Inflammatory macrophage treated with lipopolysaccharide for 1 hour (primary cell): ENCODE data around the gene IGF2BP3.

Experiments
- DNase-seq, 2 donors: peaks; one replicate each; pipeline ENCODE4 v3.0.0-alpha.2; 2020 to 2022

IGF2BP3 gene

DNA sequence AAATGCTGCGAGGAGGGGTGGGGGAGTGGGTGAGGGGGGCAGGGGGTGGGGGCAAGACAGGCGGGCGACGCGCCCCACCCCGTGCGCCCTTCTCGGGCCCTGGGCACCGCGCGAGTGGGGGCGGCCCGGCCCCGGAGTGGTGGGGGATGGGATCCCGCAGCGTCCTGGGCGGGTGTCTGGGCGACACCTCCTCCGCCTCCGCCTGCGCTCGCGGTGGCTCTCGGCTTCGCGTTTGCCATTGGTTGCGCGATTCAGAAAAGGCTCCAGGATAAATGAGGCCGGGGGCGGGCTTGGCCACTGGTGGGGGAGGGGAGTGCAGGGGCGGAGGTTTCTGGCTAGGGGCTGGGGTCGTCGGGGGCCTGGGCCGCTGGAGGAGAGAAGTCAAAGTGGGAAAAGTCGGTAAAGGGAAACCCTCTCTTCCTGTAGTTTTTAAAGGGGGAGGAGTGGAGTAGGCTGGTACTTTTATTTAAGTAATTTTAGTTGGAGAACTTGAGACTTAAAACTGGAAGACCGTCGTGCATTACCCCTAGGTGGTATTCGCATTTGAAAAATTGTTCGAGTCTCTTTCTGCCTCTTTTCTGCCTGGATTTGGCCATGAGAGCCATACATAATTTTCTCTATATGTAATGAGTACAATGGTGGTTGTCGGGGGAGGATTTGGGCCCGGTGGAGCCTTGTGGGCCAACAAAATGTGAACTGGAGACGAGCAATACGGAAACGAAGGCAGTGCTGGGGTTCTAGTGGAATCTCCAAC, 992 bp upstream of the IGF2BP3 start:
- no peak for DNase-seq

DNA sequence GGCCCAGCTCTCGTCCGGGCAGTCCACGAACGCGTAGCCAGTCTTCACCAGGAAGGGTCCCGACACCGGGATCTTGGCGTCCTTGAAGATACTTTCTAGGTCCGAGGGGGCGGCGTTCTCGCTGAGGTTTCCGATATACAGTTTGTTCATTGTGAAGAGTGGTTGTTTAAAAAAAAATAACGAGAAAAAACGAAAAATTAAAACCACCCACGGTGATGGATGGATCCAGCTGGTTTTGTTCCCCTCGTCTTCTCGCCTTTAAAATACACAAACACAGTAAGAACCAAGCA, 385 bp downstream of the IGF2BP3 start:
- DNase-seq: no peak

DNA sequence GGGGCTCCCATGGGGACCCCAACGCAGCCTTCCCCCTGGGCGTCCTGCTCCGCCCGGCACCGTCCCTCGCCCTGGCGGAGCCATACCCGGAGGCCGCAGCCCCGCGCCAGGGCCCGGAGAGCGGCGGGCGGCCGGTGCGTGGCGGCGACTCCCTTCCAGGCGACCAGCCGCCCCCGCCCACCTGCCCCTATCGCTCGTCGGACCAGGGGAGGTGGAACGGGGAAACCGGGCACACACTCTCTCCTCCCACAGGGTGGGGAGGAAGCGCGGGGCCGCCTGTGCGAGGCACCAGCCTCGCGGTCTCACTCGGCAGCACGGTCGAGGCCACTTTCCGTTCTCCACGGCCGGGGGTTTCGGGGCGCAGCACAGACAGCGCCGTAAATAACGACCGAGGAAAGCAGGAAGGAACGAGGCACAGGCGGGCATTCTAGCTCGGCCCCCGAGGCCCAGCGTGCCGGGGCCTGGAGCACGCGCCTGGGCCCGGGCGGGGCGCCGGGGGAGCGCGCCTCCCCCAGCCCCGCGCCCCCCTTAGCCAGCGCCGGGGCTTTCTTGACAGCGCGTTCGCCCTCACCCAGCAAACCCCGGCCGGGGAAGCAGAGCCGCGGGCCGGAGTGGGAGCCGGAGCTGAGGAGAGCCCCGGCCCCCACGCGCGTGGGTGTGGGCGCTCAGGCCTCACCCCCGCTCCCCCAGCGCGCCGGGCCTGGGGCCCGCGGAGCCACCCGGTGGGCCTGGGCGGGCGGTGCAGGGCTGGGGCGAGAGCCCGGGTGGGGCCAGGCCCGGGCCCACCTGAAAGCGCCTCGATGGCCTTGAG, 936 bp downstream of the IGF2BP3 start:
- no peak for DNase-seq

DNA sequence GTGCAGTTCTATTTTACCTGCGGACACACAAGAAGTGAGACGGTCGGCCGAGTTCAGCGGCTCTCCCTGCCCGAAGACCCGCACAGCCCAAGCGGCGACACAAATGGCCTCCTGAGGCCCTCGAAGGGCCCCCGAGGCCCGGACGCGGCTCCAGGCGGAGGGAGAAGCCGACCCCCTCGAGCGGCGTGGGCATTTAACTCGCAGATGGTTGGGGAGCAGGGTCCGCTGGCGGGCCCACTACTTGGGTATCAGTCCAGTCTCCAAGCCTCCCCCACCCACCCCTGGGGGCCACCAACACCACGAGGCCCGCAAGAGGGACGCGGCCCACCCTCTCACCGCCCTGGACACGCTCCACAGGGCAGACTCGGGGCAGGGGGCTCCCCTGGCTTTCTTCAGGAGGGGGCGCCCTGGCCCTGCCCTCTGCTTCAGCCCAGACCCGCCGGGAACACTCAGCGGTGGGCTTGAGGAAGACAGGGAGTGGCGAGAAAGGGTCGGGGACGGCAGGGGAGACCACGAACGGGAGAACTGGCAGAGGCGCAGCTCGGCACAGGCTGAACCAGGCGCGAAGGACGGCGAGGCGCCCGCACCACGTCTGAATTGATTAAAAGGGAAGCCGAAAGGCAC, 1.7 kb downstream of the IGF2BP3 start:
- no peak for DNase-seq

DNA sequence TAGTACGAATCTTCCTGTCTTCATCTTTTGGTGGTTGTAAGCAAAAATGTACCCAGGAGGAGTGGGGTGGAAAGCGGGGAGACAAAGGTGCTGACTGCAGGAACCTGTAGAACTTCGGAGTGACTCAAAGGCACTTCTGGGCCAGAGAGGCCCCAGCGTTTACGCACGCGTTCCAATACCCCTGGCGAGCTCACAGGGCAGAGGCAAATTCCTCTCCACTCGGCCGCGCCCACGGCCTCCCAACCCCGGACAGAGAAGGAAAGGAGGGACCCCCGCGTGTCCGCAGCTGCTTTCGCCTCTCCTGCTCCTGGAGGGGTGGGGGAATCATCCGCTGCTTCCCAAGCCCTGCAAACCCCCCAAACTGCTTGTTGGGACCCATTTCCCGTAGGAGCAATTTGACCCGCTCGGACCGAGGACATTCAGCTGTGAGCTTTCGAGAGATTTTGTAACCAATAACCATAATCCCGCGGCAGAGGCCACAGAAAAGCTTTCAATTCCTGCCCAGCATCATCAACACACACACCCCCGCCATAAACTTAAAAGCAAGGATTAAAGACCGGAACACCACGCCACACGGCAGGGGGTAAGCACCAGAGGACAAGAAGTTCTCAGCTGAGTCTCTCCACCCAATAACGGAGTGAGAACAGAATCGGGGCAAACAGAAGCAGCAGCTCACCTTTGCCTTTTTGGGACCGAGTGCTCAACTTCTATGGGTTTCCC, 2.3 kb downstream of the IGF2BP3 start:
- no peak for DNase-seq

DNA sequence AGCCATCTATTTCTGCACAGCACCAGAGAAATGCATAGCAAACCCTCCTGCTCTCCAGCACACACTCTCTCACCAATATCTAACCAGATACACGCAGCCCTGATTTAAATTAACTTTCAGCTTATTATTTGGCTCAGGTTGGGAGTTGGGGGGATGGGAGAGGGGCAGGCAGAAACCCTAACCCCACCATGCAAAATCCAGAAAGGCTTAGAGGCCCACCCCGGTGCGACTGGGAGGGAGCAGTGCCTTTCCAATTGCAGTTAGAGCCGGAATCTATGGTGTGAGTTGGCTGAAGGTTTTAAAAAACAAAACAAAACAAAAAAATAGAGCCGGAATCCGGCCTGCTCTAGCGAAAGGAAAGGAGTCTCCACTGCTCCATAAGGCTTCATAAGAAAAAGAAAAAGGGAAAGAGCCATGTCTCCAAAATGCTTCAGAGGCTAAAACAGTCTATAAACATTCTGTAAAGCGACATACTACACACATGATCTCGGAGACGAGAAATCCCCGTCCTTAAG, 2.9 kb downstream of the IGF2BP3 start:
- no peak for DNase-seq

DNA sequence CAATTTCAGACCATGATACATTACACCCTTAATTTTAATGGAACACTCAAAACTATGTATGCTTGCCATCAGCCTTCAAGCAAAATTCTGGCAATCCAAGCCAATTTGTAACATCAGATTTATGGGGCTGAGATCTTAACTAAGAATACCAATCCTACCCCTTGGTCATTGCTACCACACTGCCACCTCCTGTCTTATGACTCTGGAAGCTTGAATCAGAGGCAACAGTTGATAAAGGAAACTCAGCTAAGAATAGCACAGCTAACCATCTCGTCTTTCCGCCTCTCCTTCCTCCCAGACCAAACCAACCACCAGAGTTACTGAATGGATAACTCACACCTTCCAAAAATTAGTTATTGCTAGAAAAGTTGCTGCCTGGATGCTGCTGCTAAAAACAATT, 7.4 kb downstream of the IGF2BP3 start:
- DNase-seq: no peak

DNA sequence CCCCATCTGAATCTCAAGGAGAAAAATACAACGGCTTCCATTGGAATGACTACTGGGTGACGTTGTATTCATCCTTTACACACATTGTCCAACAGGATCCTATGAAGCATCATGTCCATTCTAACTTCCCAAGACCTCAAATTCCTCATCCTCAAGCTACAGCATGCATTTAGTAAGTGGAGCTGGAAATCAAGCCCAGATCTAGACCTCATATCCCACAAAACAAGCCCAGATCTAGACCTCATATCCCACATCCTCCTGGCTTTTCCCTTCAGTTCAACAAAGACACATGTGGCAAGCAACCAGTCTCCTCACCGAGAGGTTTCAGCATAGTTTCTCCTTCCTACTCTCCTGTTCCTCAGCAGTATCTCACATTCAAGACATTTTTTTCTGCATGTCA, 12.2 kb downstream of the IGF2BP3 start:
- DNase-seq: no peak

DNA sequence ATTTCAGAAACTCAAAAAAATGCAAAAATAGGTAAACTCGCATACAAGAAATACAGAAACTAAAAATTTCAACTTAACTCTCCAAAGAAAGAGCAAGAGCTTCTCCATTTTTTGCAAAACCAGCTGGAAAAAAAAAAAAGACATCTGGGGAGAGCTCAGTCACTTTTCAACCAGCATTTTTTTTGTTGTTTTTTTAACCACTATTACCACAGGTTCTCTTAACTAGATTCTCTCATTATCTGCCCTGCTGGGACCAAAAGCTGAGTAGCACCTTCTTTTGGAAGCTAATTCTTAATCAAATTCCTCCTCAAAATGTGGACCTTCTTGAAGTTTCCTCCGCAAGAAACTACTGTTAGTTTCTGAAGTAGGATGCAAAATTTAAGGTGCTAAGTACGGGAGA, 14.2 kb downstream of the IGF2BP3 start:
- no peak for DNase-seq

DNA sequence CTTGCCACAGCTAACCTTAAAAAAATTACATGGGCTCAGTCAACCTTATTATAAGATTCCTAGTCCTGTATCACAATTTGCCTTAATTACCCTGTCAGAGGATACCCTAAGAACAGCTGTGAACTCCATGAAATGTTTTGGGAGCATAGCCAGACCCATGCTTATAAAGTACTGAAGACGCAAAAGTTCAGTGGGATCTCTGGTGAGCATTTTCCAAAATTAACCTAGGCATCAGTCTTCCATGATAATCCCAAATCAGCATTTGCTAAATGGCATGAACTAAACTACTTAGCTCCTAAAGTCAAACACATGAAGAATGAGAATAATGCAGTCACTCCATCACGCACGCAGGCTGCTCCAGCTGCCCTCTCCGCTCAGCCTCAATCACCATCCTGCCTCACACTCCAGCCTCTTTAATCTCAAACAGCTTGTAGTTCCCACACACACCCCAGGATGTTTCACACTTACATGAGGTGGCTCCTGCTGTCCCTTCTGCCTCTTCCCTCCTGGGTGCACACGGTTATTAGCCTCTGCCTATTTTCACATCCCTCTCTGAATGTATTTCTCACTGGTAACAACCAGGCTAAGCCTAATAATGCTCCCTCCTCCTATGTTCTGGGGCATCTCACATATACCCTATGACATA, 15.3 kb downstream of the IGF2BP3 start:
- DNase-seq: no peak

DNA sequence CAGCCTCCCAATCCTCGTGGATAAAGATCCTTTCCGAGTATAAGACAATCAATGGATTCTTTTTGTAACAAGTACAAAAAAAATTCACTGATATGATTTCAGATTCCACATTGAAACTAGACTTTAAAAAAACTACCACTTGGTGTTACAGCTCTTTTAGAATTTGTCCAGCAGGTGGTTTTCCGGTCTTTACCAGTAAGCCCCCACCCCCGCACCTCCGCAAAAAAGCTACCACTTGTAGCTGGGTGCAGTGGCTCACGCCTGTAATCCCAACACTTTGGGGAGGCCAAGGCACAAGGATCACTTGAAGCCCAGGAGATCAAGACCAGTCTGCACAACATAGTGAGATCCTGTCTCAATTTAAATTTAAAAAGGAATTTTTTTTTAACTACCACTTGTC, 19.8 kb downstream of the IGF2BP3 start:
- DNase-seq: no peak

DNA sequence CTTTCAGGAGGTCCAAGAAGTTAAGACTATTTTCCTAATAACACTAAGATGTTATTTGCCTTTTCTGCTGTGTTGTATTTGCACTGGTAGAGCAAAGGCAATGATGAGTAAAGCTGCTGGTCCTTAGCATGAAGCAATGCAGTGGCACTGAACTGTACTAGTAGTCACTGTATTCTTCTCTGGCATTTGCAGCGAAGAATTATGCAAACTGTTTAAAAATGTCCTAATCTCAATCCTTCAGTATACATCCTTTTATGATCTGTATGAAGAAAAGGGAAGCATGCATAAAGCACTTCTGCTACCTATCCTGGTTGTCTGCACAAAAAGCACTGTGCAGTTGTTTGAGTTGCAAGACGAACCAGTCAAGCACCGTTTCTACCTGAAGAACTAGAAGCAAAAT, 20.4 kb downstream of the IGF2BP3 start:
- DNase-seq: no peak

DNA sequence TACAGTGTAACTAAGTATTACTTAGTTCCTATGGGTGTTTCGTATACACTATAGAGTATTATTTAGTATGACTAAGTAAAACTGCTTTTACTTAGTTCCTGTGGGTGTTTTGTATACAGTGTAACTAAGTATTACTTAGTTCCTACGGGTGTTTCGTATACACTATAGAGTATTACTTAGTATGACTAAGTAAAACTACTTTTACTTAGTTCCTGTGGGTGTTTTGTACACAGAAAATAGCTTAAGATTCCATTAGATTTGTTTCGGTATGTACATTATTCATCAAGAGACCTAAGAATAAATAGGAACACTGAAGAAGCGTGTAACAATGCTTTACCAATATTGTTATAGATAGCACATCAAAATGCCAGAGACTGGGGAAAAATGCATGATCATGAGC, 25.0 kb downstream of the IGF2BP3 start:
- peak in 1 of 2 donors; percentile 29 for DNase-seq

DNA sequence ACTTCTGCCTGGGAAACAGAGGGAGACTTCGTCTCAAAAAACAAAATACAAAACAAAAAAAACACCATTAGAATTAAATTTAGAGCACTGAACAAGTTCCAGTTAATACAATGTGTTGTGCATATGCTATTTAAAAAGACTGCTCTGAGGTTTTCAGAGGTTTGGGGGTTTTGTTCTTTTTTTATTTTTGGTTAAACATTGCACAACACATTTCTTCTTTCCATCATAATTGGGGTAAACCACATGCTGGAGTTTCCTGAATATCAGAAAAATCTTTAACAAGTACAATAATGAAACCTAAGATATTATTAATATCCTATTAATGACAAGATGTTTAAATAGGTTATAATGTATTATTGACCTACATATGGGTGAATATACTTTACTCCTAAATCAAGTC, 26.3 kb downstream of the IGF2BP3 start:
- no peak for DNase-seq

DNA sequence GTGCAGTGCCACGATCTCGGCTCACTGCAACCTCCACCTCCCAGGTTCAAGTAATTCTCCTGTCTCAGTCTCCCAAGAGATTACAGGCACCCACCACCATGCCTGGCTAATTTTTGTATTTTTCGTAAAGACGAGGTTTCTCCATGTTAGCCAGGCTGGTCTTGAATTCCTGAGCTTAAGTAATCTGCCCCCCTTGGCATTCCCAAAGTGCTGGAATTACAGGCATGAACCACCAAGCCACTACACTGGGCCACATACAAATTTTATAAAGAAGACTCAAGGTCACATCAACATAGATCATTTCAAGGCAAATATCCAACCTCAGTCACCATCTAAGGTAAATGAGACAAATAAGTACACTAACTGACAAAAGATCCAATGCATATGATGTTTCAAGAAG, 32.1 kb downstream of the IGF2BP3 start:
- DNase-seq: no peak

DNA sequence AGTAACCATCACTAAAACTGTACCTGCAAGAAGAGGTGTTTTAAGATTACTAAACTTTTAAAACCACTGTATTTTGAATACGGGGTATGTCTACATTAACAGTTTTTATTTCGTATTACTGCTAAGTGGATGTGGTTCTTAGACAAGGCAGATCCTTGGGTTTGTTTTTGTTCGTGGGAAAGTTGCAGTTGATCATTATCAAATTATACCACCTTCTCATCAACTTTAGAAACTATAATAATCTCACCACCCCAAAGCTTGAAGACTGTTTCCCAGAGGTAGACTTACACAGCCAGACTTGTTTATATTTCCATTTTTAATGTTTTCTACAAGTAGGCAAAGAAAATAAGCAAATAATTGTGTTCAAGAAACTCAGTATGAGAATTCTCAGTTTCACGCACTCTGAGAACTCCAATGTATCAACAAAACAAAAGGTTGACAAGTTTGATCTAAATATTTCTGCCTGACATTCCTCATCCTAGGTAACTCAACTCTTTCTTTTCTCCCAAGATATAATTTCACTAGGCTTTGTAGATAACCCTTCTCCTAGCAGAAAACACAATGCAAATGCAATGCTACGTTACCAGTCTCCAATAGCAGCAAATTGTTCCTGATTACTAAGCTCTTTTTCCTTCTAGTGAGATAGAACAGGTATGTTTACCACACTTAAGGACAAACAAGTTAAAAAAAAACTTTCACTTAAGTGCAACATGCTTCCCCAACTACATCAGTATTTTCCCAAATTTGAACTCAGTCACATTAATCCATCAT, 36.0 kb downstream of the IGF2BP3 start:
- no peak for DNase-seq

DNA sequence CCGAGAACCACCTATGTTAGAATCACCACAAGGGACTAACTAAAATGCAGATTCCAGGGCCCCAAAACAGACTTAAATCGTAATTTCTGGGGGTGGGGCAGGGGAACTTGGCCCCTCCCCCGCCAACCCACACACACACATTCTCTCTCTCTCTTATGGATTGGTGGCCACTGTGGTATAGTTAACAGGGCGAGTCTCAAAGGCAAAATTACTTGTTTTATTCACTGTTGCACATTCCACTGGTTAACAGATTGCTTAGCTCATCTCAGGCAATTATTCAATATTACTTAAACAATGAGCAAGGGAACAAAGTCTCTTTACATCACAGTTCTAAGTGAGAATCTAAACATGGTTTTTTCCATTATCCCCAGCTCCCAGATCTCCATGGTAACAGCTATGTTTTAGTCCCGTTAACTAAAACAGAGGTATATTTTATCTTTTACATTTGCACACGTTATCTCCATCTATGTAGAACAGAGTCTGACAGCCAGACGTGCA, 38.5 kb downstream of the IGF2BP3 start:
- DNase-seq: no peak

DNA sequence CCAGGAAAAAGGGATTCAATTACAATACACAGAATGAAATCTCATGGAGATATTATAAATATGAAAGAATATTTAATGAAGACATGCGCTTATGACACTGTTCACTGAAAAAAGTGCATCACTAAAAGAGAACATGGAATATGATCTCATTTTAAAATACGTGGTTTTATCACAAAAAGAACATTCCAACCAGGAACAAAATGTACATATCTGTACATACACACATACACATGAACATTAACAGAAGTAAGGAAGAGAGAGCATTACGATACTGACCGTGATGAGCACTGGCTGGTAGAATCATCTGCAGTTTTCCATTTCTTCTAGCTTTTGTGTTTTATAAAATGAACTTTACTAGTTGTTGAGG, 39.4 kb downstream of the IGF2BP3 start:
- DNase-seq: no peak

DNA sequence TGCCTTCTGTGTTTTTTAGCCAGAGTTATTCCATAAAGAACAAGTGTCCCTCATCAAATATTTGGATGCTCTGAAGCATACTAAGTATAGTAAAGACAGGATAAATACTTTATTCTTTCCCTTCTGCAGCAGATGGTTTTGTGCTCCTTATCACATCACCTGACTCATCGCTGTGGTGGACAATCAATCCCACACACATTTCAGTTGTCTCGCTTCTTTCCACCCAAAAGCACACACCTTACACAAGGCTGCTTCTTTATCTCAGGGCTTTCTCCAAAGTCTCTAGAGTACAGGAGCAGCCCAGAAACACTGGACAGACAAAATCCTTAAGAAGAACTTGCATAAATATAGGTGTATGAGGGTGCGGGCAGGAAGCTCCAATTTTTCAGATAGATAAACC, 43.4 kb downstream of the IGF2BP3 start:
- DNase-seq: no peak

DNA sequence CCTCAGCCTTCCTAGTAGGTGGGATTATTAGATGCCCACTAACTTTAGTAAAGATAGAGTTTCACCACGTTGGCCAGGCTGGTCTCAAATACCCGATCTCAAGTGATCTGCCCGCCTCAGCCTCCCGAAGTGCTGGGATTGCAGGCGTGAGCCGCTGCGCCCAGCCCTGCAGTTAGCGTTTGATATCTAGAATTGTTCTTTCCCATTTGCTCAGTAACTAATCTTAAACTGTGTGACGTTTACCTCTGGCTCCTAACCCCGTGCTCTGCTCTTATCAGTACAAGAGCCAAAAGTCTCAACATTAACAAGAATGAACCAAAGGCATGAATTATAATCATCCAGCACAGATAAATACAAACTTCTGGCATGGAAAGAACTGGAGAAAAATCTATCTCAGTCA, 47.4 kb downstream of the IGF2BP3 start:
- DNase-seq: no peak

DNA sequence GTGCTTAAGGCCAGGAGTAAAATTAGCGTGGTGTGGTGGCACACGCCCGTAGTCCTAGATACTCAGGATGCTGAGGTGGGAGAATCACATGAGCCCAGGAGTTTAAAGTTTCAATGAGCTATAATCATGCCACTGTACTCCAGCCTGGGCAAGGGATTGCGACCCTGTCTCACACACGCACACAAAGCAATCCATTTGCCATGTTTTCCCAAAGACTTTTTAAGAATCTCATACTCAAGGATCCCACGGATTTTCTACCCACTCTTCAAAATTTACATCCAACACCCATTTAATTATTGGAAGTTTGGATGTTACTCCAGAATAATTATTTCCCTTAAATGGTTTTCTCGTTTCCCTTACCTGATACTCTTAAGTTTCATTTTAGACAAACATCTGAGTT, 47.9 kb downstream of the IGF2BP3 start:
- DNase-seq: no peak

DNA sequence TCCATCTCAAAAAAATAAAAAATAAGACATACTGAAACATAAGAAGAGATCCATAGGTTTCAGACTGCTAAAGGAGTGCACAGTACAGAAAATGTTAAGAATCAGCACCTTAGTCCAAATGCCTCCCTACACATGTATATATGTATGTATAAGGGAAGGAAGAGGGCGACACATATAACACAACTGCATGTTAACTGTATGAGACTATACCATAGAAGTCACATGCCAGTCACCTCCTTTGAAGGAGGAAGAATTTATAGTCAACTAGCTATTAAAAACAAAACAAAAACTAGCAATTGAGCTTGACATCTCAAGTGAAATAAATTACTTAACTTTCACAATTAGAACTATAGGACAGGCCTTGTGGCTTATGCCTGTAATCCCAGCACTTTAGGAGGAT, 50.4 kb downstream of the IGF2BP3 start:
- DNase-seq: no peak
